Activated CD8-positive, alpha-beta memory T cell treated with anti-CD3 and anti-CD28 coated beads, Interleukin-2, amount 10 ng/mL, durations not matched to agents 7 days and 5 days (primary cell): ENCODE data around the gene POLR2H. TPM values are rescaled to one million over a fixed set of nuclear protein-coding genes. Genes with fewer than 3 reads are reported as not detected.
A peak's percentile ranks its signal among the peaks of the same experiment; 100 is the strongest.

Experiments
- ATAC-seq: fragments of 150-1000 bp; cut with Tn5 transposase; one replicate; pipeline ENCODE4 v1.10.0; 2021; ENCODE audit warnings: moderate library complexity
- CTCF ChIA-PET: fragments of 350-600 bp; sonication (Branson Sonifier 250); formaldehyde crosslinking; loops from one replicate; lab custom pipeline; 2021; ENCODE audit warnings: antibody characterized with exemption; lab: Charles Lee
- DNase-seq: peaks from one replicate; pipeline ENCODE4 v3.0.0-alpha.2; 2020
- H3K27ac Mint-ChIP-seq: one replicate; pipeline ENCODE4 v1.8.0; 2021; ENCODE audit warnings: mild to moderate bottlenecking, mixed read lengths
- H3K27me3 Mint-ChIP-seq: one replicate; pipeline ENCODE4 v1.8.0; 2021; ENCODE audit warnings: mixed read lengths
- H3K36me3 Mint-ChIP-seq: one replicate; pipeline ENCODE4 v1.8.0; 2021; ENCODE audit warnings: mild to moderate bottlenecking, mixed read lengths
- H3K4me1 Mint-ChIP-seq: one replicate; pipeline ENCODE4 v1.8.0; 2021; ENCODE audit warnings: mixed read lengths
- H3K4me3 Mint-ChIP-seq: one replicate; pipeline ENCODE4 v1.8.0; 2021; ENCODE audit warnings: mild to moderate bottlenecking, moderate library complexity, mixed read lengths
- H3K9me3 Mint-ChIP-seq: one replicate; pipeline ENCODE4 v1.8.0; 2022; ENCODE audit warnings: low read depth, mixed read lengths
- total RNA-seq, 2 experiments: library from RNA; stranded (reverse); gene quantifications; one replicate each; pipeline ENCODE4 v1.2.3, GENCODE V29; 2021

The POLR2H gene
- total RNA-seq, 2 experiments from 2014 or later: 84.3 to 104 TPM

DNA sequence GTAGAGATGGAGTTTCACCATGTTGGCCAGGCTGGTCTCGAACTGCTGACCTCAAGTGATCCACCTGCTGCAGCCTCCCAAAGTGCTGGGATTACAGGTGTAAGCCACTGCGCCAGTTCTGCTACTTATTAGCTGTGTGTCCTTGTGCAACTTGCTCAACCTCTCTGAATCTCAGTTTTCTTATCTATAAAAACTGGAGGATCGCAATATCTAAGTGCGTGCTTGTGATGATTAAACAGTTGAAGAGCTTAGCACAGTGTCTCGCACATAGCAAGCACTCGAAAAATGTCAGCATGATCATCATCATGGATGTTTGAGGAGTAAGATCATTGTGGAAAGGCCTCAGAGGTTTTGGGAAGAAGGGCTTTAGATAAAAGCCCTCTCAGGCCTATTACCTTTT, 10.9 kb upstream of the POLR2H start:
- CTCF ChIA-PET: no interaction called here

DNA sequence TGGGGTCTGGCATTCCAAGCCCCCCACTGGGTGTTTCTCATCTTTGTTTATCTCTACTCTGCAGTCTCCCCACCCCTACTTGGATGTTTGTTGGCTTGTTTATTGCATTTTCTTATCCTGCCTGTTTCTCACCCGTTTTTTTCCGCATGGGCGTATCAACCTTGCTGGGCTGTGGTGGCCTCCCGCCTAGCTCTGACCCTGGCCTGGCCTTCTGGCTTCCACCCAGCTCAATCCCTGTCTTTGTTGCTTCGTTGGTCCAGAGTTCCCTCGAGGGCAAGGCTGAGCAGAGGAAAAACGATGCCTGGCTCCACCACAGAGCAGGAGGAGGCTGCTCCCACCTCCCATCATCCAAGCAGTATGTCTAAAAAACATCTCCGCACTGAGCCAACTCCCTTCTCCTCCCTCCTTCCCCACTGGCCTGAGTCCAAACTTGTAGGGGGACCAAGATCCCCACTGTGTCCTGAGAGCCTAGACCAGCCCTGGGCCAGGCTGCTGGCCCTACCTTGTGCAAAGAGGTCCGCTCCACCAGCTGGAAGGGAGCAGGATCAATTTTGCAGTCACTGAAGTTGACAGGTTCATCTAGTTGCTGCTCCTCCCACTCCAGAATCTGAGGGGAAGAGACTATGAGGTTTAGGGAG, 9.9 kb upstream of the POLR2H start:
- CTCF ChIA-PET: interaction anchor here (0.5 to 1.1 kb wide), 2 partner anchors 11 to 60 kb away, joined by 3 read pairs; no protein-coding TSS in a partner anchor
- H3K9me3 Mint-ChIP-seq: no peaks in the 10 kb centered on the region
- H3K4me3 Mint-ChIP-seq: no peak overlapping the region
- no peaks in the 10 kb centered on the region for H3K27me3 Mint-ChIP-seq
- ATAC-seq: no peak
- DNase-seq: no peak
- no peaks in the 10 kb centered on the region for H3K36me3 Mint-ChIP-seq
- no peak overlapping the region for H3K27ac Mint-ChIP-seq
- H3K4me1 Mint-ChIP-seq: peaks cover 9% of the 10 kb centered on the region

More for the DNA sequence above, 10.9 kb upstream of the POLR2H start:
- Mint-ChIP-seq H3K4me1 (peaks cover 9% of the 10 kb centered on the region), H3K36me3 (no peaks in the 10 kb centered on the region), H3K4me3 (no peak overlapping the region), H3K27ac (no peak overlapping the region), H3K27me3 (no peaks in the 10 kb centered on the region), H3K9me3 (no peaks in the 10 kb centered on the region)
- no peak for ATAC-seq
- no peak for DNase-seq

DNA sequence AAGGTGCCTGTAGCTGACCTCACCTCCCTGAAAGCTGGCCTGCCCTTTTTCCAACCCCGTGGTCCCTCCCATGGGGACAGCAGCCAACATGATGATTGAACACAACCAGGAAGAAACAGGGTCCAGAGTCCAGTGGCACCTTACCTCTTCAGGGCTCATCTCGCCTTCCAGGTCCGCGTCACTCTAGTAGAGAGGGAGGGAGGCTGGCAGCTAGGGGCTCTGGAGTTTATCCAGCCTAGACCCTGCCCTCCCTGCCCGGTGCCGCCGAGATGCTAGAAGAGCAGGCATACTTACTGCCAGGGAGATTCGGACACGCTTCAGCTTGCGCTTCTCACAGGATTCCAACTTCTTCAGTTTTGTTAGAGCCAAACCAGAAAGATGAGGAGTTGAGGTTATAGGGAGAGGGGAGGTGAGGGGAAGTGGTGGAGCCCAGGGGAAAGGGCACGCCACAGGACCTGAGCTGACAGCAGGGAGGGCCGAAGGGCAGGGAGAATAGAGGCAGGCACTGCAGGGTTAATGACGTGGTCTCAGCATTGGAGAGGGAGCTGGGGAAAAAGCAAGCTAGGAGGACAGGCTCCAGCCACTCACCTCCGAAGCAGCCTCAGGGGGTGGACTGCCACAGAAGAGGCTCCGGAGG, 9.2 kb upstream of the POLR2H start:
- CTCF ChIA-PET: interaction anchor here (0.5 to 1.2 kb wide), 3 partner anchors 9 to 60 kb away, joined by 3 read pairs; partner anchors contain the start of genes CLCN2 and POLR2H
- Mint-ChIP-seq H3K9me3 (no peaks in the 10 kb centered on the region), H3K4me1 (peaks cover 9% of the 10 kb centered on the region), H3K36me3 (no peaks in the 10 kb centered on the region), H3K4me3 (no peak overlapping the region), H3K27ac (no peak overlapping the region), H3K27me3 (no peaks in the 10 kb centered on the region)
- no peak for DNase-seq
- no peak for ATAC-seq

DNA sequence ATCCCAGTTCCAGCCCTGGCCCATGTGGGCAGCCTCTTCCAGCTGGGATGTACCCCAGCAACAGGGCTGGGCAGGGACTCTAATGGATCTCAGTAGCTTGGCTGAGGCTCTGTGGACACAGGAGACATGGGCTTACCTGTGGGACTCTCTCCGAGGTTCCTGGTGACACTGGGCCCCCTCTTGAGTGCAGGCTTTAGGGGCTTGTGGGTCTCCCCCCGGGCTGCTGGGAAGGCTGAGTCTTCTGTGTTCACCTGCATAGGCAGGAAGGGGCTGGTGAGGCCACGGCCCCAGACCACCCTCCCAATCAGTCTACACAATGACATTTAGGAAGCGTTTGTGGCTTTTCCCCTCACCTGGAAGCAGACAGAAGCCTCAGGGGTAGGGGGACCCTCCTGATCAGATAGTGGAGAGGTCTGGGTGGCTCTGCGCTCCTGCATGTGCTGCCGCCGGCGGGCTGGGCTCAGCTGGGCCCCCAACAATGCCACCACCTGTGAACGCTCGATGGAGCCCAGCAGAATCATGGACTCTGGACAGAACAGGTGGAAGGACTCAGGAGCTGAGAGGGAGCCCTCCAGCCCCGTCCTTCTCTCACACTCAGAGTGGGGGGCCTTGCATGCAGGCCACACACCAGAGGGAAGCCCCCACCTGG, 8.5 kb upstream of the POLR2H start:
- CTCF ChIA-PET: interaction anchor here (0.7 to 2.1 kb wide), 6 partner anchors 8 to 160 kb away, joined by 3 to 13 read pairs (median 3); partner anchors contain the start of genes CLCN2 and POLR2H
- H3K4me3 Mint-ChIP-seq: no peak overlapping the region

DNA sequence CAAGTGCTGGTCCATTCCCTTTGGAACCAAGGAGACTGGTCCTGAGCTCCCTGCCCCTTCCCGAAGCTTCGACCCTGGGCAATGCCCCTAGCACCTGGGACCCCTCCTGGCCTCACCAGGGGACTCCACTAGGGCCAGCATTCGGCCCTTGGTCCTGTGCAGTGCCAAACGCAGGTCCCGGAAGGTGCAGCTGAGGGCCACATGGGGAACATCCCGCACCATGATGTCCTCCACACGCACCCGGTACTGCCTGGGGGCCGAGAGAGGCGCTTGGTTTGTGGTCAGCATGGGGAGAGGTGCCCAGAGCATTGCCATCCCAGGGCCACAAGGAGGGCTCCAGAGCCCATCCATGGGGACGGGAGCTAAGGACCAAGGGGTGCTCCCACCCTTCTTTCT, 8.0 kb upstream of the POLR2H start:
- Mint-ChIP-seq H3K9me3 (no peaks in the 10 kb centered on the region), H3K36me3 (no peaks in the 10 kb centered on the region), H3K4me3 (no peak overlapping the region), H3K27ac (no peak overlapping the region), H3K27me3 (no peaks in the 10 kb centered on the region), H3K4me1 (peaks cover 5% of the 10 kb centered on the region)
- ATAC-seq: peak; percentile 8
- DNase-seq: no peak
- CTCF ChIA-PET: interaction anchor here (0.5 to 2.1 kb wide), 16 partner anchors 8 to 590 kb away, joined by 3 to 13 read pairs (median 4); partner anchors contain the start of gene FAM131A

More for the DNA sequence above, 8.5 kb upstream of the POLR2H start:
- peaks cover 5% of the 10 kb centered on the region for H3K4me1 Mint-ChIP-seq
- H3K27me3 Mint-ChIP-seq: no peaks in the 10 kb centered on the region
- no peaks in the 10 kb centered on the region for H3K9me3 Mint-ChIP-seq
- ATAC-seq (no peak), DNase-seq (no peak)
- H3K27ac Mint-ChIP-seq: no peak overlapping the region
- H3K36me3 Mint-ChIP-seq: no peaks in the 10 kb centered on the region

DNA sequence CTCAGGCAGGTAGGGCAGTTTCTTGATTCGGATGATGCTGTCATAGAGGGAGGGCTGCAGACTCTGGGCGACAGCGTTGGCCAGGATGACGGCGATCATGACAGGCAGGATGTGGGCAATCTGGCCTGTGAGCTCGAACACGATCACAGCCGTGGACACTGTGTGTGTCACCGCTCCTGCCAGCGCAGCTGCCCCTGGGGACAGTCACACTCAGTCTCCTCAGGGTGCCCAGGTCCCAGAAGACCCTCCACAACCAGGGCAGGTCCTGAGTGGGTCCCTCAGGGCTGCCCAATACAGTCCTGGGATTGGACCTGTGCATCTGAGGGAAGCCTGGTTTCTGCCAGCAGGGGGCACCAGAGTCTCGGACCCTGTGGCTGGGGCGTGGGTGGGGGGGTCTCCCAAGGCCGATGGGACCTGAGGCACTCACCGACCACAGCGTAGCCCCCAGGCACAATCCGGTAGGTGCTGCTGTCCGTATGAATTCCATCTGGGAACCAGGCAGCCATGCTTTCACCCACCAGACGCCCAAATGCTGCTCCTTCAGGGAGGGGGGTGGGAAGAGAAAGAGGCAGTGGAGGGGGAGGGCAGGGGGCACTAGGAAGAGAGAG, 7.3 kb upstream of the POLR2H start:
- Mint-ChIP-seq H3K36me3 (no peaks in the 10 kb centered on the region), H3K27me3 (no peaks in the 10 kb centered on the region), H3K4me1 (peaks cover 5% of the 10 kb centered on the region), H3K4me3 (no peak overlapping the region), H3K27ac (peak overlapping the region; percentile 8), H3K9me3 (no peaks in the 10 kb centered on the region)
- ATAC-seq (peak; percentile 81), DNase-seq (peak; percentile 72)
- CTCF ChIA-PET: interaction anchor here (0.5 to 2.1 kb wide), 15 partner anchors 9 to 590 kb away, joined by 3 to 13 read pairs (median 4); partner anchors contain the start of gene FAM131A

GRCh38 chr3:184354754-184355153, 6.8 kb upstream of the POLR2H start:
- Mint-ChIP-seq H3K27me3 (no peaks in the 10 kb centered on the region), H3K4me1 (peaks cover 5% of the 10 kb centered on the region), H3K9me3 (no peaks in the 10 kb centered on the region), H3K36me3 (no peaks in the 10 kb centered on the region), H3K27ac (no peak overlapping the region), H3K4me3 (no peak overlapping the region)
- DNase-seq: no peak
- ATAC-seq: no peak
- CTCF ChIA-PET: interaction anchor here (0.9 to 2.1 kb wide), 4 partner anchors 17 to 186 kb away, joined by 3 to 13 read pairs (median 5); no protein-coding TSS in a partner anchor

DNA sequence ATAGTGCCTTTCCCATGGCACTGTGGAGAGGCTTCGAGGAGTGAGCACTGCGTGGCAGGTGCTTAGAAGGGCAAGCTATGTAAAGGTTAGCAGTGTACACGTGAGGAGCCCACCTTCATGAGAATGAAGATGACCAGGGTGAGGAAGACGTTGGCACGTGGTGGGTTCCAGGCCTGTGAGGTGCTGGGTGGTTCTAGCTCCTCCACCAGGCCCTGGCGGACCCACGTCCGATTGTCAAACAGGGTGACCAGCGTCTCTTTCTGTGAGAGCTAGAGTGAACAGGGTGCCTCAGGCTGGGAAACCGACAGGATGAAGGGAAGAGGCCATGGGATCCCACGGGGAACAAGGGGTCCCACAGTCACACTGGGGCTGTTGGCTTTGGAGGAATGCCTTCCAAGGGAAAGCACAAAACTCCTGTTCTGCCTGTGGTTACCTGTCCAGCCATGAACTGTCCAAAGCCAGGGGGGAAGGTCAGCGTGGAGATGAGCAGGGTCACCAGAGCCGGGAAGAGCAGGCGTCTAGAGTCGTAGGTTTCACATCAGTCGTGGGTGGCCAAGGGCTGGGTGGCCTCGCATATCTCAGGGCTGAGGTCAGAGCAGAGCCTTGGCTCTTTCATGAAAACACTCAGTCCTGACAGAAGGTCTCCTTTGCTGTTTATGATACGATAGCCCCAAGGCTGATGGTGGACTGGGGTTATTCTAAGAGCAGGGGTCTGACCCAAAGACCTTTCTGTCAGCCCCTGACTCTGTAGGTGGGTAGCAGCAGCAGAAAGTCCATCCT, 6.1 kb upstream of the POLR2H start:
- CTCF ChIA-PET: interaction anchor here (0.9 to 1.6 kb wide), 3 partner anchors 158 to 186 kb away, joined by 3 to 7 read pairs (median 3); no protein-coding TSS in a partner anchor
- ATAC-seq: no peak
- no peak for DNase-seq

DNA sequence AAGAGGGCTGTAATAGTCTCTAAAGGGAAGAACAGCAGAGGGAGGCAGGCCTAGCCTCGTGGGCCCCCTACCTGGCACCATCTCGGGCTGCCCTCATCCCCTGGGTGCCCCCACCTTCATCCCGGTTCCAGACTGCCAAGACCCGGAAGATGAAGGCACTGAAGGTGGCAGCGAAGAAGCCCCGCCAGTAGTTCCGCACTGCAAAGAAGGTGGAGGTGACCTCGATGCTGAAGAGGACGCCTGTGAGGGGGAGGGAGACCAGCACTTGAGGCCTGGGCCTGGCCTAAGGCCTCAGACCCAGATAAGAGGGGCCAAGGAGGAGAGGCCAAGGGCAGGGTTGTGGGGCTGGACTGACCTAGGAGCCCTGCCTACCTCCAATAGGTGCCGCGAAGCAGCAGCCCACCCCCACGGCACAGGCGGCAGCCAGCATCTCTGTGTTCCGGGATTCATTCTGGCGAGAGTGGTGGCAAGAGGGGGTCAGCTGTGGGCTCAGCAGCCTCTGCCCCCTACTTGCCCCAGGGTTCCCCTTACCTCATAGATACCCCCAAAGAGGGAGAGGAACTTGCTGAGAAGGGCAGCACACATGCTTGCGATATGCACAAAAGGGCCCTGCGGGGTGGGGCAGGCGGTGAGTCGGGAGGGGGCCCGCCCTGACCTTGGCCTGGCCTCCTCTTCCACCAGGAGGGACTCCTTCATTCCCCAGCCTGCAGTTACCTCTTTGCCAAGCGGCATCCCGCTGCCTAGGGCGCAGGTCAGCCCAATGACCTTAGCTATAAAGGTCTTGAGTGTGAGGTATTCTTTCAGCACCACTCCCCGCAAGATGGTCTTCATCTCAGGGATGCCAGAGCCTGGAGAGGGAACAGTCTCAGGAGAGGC, 4.0 kb upstream of the POLR2H start:
- Mint-ChIP-seq H3K27ac (no peak overlapping the region), H3K36me3 (no peaks in the 10 kb centered on the region), H3K27me3 (peaks cover 5% of the 10 kb centered on the region), H3K4me3 (no peak overlapping the region), H3K9me3 (no peaks in the 10 kb centered on the region), H3K4me1 (peaks cover 13% of the 10 kb centered on the region)
- DNase-seq (no peak), ATAC-seq (no peak)
- CTCF ChIA-PET: no interaction called here

More for the DNA sequence above, 6.1 kb upstream of the POLR2H start:
- Mint-ChIP-seq H3K27ac (no peak overlapping the region), H3K9me3 (no peaks in the 10 kb centered on the region), H3K36me3 (no peaks in the 10 kb centered on the region), H3K27me3 (peaks cover 4% of the 10 kb centered on the region), H3K4me1 (peaks cover 7% of the 10 kb centered on the region), H3K4me3 (no peak overlapping the region)

DNA sequence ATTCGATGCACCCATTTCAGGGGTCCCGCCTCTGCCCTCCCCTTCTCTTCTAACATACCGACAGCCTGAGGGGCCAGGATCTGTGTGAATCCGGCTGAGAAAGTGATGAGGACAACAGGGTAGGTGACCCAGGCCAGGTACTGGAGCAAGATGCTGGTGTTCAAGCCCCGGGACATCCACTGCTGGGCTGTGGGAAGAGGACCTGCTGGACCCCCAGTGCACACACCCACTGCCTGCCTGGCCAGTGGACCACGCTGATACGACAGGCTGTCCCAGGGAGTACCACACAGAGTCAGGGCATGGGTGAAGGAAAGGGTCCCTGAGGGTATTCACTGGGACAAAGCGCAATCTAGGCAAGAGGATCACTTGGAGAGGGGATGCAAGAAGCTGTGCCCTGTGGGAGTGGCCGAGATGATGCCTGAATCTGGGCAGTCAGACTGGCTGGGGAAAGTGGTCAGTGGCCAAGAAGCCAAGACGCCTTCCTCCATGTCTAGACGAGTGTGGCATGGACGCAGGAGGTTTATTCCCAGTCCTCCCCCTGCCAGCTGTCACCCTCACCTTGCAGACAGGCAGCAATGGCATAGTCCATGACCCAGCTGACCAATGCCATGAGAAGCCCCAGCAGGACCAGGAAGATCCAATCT, 3.3 kb upstream of the POLR2H start:
- DNase-seq (no peak), ATAC-seq (no peak)
- Mint-ChIP-seq H3K27me3 (peaks cover 5% of the 10 kb centered on the region), H3K36me3 (peaks cover under 1% of the 10 kb centered on the region), H3K27ac (no peak overlapping the region), H3K4me1 (peaks cover 15% of the 10 kb centered on the region), H3K4me3 (no peak overlapping the region), H3K9me3 (no peaks in the 10 kb centered on the region)
- CTCF ChIA-PET: interaction anchor here (0.9 to 1.1 kb wide), 2 partner anchors 10 to 156 kb away, joined by 3 read pairs; no protein-coding TSS in a partner anchor

DNA sequence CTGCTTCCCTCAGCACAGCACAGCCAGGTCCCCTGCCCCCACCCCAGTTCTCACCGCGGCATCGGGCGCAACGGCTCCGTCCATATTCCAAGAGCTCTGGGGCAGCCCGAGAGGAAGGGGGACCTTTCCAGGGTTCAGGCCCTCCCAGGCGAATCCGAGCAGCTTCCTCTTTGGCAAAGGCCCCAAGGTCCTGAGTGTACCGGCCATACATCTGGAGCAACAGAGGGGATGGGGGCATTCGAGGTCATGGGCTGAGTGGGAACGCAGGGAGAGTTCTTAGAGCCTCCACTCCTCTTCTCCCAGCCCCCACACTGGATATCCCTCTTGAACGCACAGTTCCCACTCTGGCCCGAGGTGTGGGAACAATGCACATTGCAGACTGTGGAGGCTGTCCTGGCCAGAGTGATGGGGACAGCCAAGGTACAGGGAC, 2.6 kb upstream of the POLR2H start:
- H3K36me3 Mint-ChIP-seq: peaks cover 2% of the 10 kb centered on the region
- H3K27ac Mint-ChIP-seq: no peak overlapping the region

More for the DNA sequence above, 2.6 kb upstream of the POLR2H start:
- H3K9me3 Mint-ChIP-seq: no peaks in the 10 kb centered on the region
- H3K27me3 Mint-ChIP-seq: peaks cover 5% of the 10 kb centered on the region
- peaks cover 14% of the 10 kb centered on the region for H3K4me1 Mint-ChIP-seq
- no peak overlapping the region for H3K4me3 Mint-ChIP-seq
- CTCF ChIA-PET: interaction anchor here (0.9 to 1.1 kb wide), 2 partner anchors 10 to 155 kb away, joined by 3 read pairs; no protein-coding TSS in a partner anchor
- no peak for ATAC-seq
- DNase-seq: no peak
